CD14-positive monocyte (primary cell): Measurements from ENCODE around the gene TRAPPC10. TPM values are rescaled to one million over a fixed set of nuclear protein-coding genes. Genes with fewer than 3 reads are reported as not detected.

Source experiments
- DNase-seq, 3 donors: peaks; one replicate each; pipeline ENCODE4 v3.0.0-alpha.2; 2011 to 2022
- H2AFZ ChIP-seq: 2 replicates; pipeline ENCODE4 v1.6.0; 2012; ENCODE audit warnings: mild to moderate bottlenecking, low read depth, low read length, inconsistent platforms; ENCODE audit not compliant: insufficient read depth, poor library complexity, severe bottlenecking
- H3K27ac ChIP-seq, 2 donors: 1 replicate in 1 of 2; 2 replicates in 1 of 2; pipeline ENCODE4 v1.5.1; 2012 to 2013; ENCODE audit warnings: low read length in 2 of 2, control low read depth in 1 of 2, inconsistent platforms in 1 of 2, low read depth in 1 of 2, mild to moderate bottlenecking in 1 of 2
- H3K27me3 ChIP-seq, 2 donors: one replicate each; pipeline versions ENCODE4 v1.6.0 to v1.6.1; 2011 to 2013; ENCODE audit warnings: low read length in 2 of 2; ENCODE audit not compliant: control insufficient read depth in 2 of 2, insufficient read depth in 2 of 2
- H3K36me3 ChIP-seq, 2 donors: replicated peaks in 1 of 2; 1 replicate in 1 of 2; 2 replicates in 1 of 2; pipeline versions ENCODE4 v1.5.1 to v1.6.1; 2012 to 2013; ENCODE audit warnings: low read length in 2 of 2, control low read depth in 1 of 2, inconsistent platforms in 1 of 2, mild to moderate bottlenecking in 1 of 2; ENCODE audit not compliant: insufficient read depth in 2 of 2, control insufficient read depth in 1 of 2
- H3K4me1 ChIP-seq, 2 donors: 1 replicate in 1 of 2; 2 replicates in 1 of 2; pipeline versions ENCODE4 v1.5.1 to v1.6.1; 2012 to 2013; ENCODE audit warnings: low read length in 2 of 2, control low read depth in 1 of 2, inconsistent platforms in 1 of 2, mild to moderate bottlenecking in 1 of 2, moderate library complexity in 1 of 2; ENCODE audit not compliant: insufficient read depth in 2 of 2, control insufficient read depth in 1 of 2
- H3K4me2 ChIP-seq: replicated peaks from 2 replicates; pipeline ENCODE3; 2012; ENCODE audit warnings: low read length, moderate library complexity, mild to moderate bottlenecking; ENCODE audit not compliant: poor library complexity, severe bottlenecking; ENCODE audit errors: extremely low read depth
- H3K4me3 ChIP-seq, 3 experiments: fragments of 200-600 bp in 1 of 3; sonication (generic) in 1 of 3; replicated peaks in 1 of 3; 1 replicate in 2 of 3; 2 replicates in 1 of 3; pipeline ENCODE4 v1.5.1; 2011 to 2013; ENCODE audit warnings: low read length in 3 of 3, mild to moderate bottlenecking in 3 of 3, control low read depth in 2 of 3, low read depth in 2 of 3, inconsistent platforms in 1 of 3, moderate library complexity in 1 of 3
- H3K79me2 ChIP-seq: 2 replicates; pipeline ENCODE4 v1.6.0; 2012; ENCODE audit warnings: mild to moderate bottlenecking, control low read depth, inconsistent platforms, low read length, moderate library complexity; ENCODE audit not compliant: insufficient read depth
- H3K9ac ChIP-seq: 2 replicates; pipeline ENCODE4 v1.6.0; 2017; ENCODE audit warnings: low read length, mild to moderate bottlenecking; ENCODE audit not compliant: insufficient read depth, poor library complexity, severe bottlenecking
- H3K9me3 ChIP-seq, 2 donors: replicated peaks in 1 of 2; 1 replicate in 1 of 2; 2 replicates in 1 of 2; pipeline versions ENCODE4 v1.5.1 to v1.6.1; 2012 to 2013; ENCODE audit warnings: low read length in 2 of 2, control low read depth in 1 of 2; ENCODE audit not compliant: control insufficient read depth in 1 of 2, insufficient read depth in 1 of 2
- H4K20me1 ChIP-seq: 2 replicates; pipeline ENCODE4 v1.6.0; 2012; ENCODE audit warnings: mild to moderate bottlenecking, low read length, control low read depth, moderate library complexity; ENCODE audit not compliant: insufficient read depth
- H3K27ac Mint-ChIP-seq, 7 donors: one replicate each; pipeline ENCODE4 v1.8.0; 2020; ENCODE audit warnings: mild to moderate bottlenecking in 7 of 7, mixed read lengths in 7 of 7, moderate library complexity in 6 of 7, inconsistent platforms in 2 of 7
- H3K27me3 Mint-ChIP-seq, 3 donors: one replicate each; pipeline ENCODE4 v1.8.0; 2021 to 2022; ENCODE audit warnings: low read depth in 3 of 3, mild to moderate bottlenecking in 3 of 3, mixed read lengths in 3 of 3, moderate library complexity in 3 of 3, inconsistent platforms in 1 of 3
- H3K36me3 Mint-ChIP-seq, 2 donors: one replicate each; pipeline ENCODE4 v1.8.0; 2020; ENCODE audit warnings: mixed read lengths in 2 of 2, inconsistent platforms in 1 of 2, mild to moderate bottlenecking in 1 of 2
- H3K4me1 Mint-ChIP-seq: one replicate; pipeline ENCODE4 v1.8.0; 2020; ENCODE audit warnings: mild to moderate bottlenecking, mixed read lengths
- H3K4me3 Mint-ChIP-seq, 2 donors: one replicate each; pipeline ENCODE4 v1.8.0; 2020; ENCODE audit warnings: mild to moderate bottlenecking in 2 of 2, mixed read lengths in 2 of 2, moderate library complexity in 1 of 2
- H3K9me3 Mint-ChIP-seq, 7 donors: one replicate each; pipeline ENCODE4 v1.8.0; 2020 to 2022; ENCODE audit warnings: mixed read lengths in 7 of 7, mild to moderate bottlenecking in 6 of 7, moderate library complexity in 6 of 7, inconsistent platforms in 2 of 7
- WGBS: methylation state at CpG from one replicate; pipeline ENCODE4 v1.1.5; 2013; ENCODE audit warnings: missing lambda C conversion rate; ENCODE audit not compliant: insufficient coverage; 5-methylcytosine and 5-hydroxymethylcytosine counted together
- intact Hi-C, 2 donors: fragments of 100-400 bp; cut with micrococcal nuclease; formaldehyde crosslinking; loops; one replicate each; pipeline versions ENCODE4 v1.15.0 to v1.15.1; 2023
- polyA plus RNA-seq, 3 donors: library from polyadenylated mRNA; depleted of rRNA in 1 of 3; unstranded in 2 of 3; stranded (reverse) in 1 of 3; fragments of 300-500 nt in 2 of 3; fragments of >200 nt in 1 of 3; fragmentation: Illumina TruSeq in 2 of 3; gene quantifications; 1 replicate in 2 of 3; 2 replicates in 1 of 3; pipeline ENCODE4 v1.2.3, GENCODE V29; 2012 to 2021
- TF ChIP-seq, protein P1 (sequence below): fragments of 200-600 bp; IDR thresholded peaks from one replicate; pipeline ENCODE4 v1.8.0; 2022; ENCODE audit warnings: antibody characterized with exemption, mild to moderate bottlenecking

Gene TRAPPC10
- polyA plus RNA-seq, 3 donors = 5.9 to 40.6 (median 8.6) TPM

DNA sequence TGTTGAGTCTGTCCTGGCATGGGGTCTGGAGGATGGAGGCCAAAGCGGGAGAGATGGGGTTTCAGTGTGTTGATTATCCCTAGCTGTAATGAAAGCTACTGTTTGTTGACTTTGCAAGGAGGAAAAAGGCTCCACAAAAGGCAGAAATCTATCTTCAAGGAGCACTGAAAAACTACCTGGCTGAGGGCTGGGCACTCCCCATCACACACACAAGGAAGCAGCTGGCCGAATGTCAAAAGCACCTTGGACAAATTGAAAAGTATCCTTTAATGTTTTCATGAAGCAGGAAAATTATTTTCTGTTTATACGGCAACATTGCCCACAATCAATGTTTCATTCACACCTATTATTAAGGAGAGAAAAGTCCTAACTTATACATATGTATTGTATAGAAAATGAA, 67.3 kb downstream of the TRAPPC10 start:
- peaks cover 2% of the 10 kb centered on the region for H3K79me2 ChIP-seq
- H3K27ac ChIP-seq = peak overlapping the region in 1 of 2 donors; percentile 38
- H3K4me3 Mint-ChIP-seq = no peak overlapping the region
- intact Hi-C loops = no loop called here
- WGBS = 100% methylated on average over 1 of the region's 3 CpGs
- H3K4me3 ChIP-seq = no peak overlapping the region
- H3K4me1 Mint-ChIP-seq = no peaks in the 10 kb centered on the region
- H3K27me3 Mint-ChIP-seq = peaks cover 0 to 2% (median 1%) of the 10 kb centered on the region in 3 donors
- H3K4me1 ChIP-seq = no peaks in the 10 kb centered on the region
- peaks cover 86 to 98% of the 10 kb centered on the region in 2 donors for H3K36me3 Mint-ChIP-seq
- DNase-seq = no peak
- TF ChIP-seq, protein P1, sequence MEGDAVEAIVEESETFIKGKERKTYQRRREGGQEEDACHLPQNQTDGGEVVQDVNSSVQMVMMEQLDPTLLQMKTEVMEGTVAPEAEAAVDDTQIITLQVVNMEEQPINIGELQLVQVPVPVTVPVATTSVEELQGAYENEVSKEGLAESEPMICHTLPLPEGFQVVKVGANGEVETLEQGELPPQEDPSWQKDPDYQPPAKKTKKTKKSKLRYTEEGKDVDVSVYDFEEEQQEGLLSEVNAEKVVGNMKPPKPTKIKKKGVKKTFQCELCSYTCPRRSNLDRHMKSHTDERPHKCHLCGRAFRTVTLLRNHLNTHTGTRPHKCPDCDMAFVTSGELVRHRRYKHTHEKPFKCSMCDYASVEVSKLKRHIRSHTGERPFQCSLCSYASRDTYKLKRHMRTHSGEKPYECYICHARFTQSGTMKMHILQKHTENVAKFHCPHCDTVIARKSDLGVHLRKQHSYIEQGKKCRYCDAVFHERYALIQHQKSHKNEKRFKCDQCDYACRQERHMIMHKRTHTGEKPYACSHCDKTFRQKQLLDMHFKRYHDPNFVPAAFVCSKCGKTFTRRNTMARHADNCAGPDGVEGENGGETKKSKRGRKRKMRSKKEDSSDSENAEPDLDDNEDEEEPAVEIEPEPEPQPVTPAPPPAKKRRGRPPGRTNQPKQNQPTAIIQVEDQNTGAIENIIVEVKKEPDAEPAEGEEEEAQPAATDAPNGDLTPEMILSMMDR = no peak
- peaks cover 94 to 99% of the 10 kb centered on the region in 2 donors for H3K36me3 ChIP-seq
- no peak overlapping the region for H2AFZ ChIP-seq
- no peak overlapping the region for H3K4me2 ChIP-seq
- no peaks in the 10 kb centered on the region for H3K9me3 ChIP-seq
- H3K27ac Mint-ChIP-seq = no peak overlapping the region
- H3K27me3 ChIP-seq = no peaks in the 10 kb centered on the region
- no peaks in the 10 kb centered on the region for H3K9me3 Mint-ChIP-seq
- no peak overlapping the region for H3K9ac ChIP-seq
- H4K20me1 ChIP-seq = peaks cover 30% of the 10 kb centered on the region

DNA sequence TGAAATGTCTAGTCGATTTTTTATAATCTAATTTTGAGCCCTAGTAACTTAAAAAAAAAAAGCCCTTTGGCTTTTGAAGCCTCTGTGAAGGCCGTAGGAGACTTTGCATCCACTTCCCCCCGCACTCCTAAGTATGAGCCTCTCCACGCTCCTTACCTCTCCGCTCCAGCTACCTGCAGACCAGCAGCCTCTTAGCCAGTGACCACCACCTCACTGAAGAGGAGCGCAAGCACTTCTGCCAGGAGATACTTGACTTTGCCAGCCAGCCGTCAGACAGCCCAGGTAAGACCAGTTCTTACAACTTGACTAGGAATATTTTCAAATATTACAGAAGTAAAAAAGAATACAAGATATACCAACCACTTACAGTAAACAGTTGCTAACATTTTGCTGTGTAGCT, 67.7 kb downstream of the TRAPPC10 start:
- H3K4me3 Mint-ChIP-seq = no peak overlapping the region
- H3K36me3 Mint-ChIP-seq = peaks cover 87 to 98% of the 10 kb centered on the region in 2 donors

More for the DNA sequence above, 67.7 kb downstream of the TRAPPC10 start:
- H4K20me1 ChIP-seq = peaks cover 30% of the 10 kb centered on the region
- Mint-ChIP-seq H3K27me3 (peaks cover 0 to 2% (median 2%) of the 10 kb centered on the region in 3 donors), H3K27ac (peak overlapping the region in 1 of 7 donors; percentile 6), H3K9me3 (no peaks in the 10 kb centered on the region), H3K4me1 (no peaks in the 10 kb centered on the region)
- TF ChIP-seq, protein P1 = no peak
- H3K27ac ChIP-seq = no peak overlapping the region
- peaks cover 94 to 99% of the 10 kb centered on the region in 2 donors for H3K36me3 ChIP-seq
- H3K9me3 ChIP-seq = no peaks in the 10 kb centered on the region
- no peak overlapping the region for H3K4me3 ChIP-seq
- intact Hi-C loops = no loop called here
- no peaks in the 10 kb centered on the region for H3K4me1 ChIP-seq
- H3K9ac ChIP-seq = no peak overlapping the region
- WGBS = 97% methylated on average over 4 of the region's 7 CpGs
- H3K79me2 ChIP-seq = peaks cover 2% of the 10 kb centered on the region
- no peaks in the 10 kb centered on the region for H3K27me3 ChIP-seq
- no peak overlapping the region for H3K4me2 ChIP-seq
- DNase-seq = no peak
- H2AFZ ChIP-seq = no peak overlapping the region
